ENCODE results near the gene ANKRD6.

Gene ANKRD6

DNA sequence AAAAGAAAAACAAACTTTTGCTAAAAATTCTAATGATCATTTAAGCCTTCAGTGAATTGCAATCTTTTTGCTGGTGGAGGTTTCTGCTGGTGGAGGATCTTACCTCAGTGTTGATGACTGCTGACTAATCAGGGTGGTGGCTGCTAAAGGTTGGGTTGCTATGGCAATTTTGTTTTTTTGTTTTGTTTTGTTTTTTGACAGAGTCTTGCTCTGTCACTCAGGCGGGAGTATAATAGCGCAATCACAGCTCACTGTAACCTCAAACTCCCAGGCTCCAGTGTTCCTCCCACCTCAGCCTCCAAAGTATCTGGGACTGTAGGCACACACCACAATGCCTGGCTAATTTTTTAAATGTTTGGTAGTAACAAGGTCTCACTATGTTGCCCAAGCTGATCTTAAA, 94.7 kb downstream of the ANKRD6 start:
- Histone ChIP-seq H3F3A (ENCODE audit: insufficient read depth) (no peaks in the 10 kb centered on the region), H2AFZ (ENCODE audit: low read depth, low read length, severe bottlenecking) (no peak overlapping the region), H3K9me2 (replicated peaks; ENCODE audit: insufficient read depth, low read length) (no peaks in the 10 kb centered on the region), H3K79me2 (ENCODE audit: insufficient read depth, low read length) (no peaks in the 10 kb centered on the region), H3K4me2 (ENCODE audit: low read depth, low read length, poor library complexity, severe bottlenecking) (no peak overlapping the region), H3K9ac (ENCODE audit: low read length) (no peak overlapping the region), H4K20me1 (ENCODE audit: low read depth, low read length) (no peaks in the 10 kb centered on the region), H3K27ac (ENCODE audit: low read depth, low read length) (no peak overlapping the region), H3K4me3 (ENCODE audit: insufficient read depth, low read length, poor library complexity, severe bottlenecking) (no peak overlapping the region), H3K27me3 (ENCODE audit: low read length) (no peaks in the 10 kb centered on the region), H3K36me3 (ENCODE audit: low read length) (no peaks in the 10 kb centered on the region), H3K9me3 (ENCODE audit: insufficient read depth, low read length) (no peaks in the 10 kb centered on the region)
- TF ChIP-seq, protein P1, sequence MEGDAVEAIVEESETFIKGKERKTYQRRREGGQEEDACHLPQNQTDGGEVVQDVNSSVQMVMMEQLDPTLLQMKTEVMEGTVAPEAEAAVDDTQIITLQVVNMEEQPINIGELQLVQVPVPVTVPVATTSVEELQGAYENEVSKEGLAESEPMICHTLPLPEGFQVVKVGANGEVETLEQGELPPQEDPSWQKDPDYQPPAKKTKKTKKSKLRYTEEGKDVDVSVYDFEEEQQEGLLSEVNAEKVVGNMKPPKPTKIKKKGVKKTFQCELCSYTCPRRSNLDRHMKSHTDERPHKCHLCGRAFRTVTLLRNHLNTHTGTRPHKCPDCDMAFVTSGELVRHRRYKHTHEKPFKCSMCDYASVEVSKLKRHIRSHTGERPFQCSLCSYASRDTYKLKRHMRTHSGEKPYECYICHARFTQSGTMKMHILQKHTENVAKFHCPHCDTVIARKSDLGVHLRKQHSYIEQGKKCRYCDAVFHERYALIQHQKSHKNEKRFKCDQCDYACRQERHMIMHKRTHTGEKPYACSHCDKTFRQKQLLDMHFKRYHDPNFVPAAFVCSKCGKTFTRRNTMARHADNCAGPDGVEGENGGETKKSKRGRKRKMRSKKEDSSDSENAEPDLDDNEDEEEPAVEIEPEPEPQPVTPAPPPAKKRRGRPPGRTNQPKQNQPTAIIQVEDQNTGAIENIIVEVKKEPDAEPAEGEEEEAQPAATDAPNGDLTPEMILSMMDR (IDR thresholded peaks at IDR 0.05; ENCODE audit: insufficient read depth, low read length, poor library complexity, severe bottlenecking) = no peak
- TF ChIP-seq EZH2phosphoT487 (conservative IDR thresholded peaks at IDR 0.05; ENCODE audit: low read length) = no peak

DNA sequence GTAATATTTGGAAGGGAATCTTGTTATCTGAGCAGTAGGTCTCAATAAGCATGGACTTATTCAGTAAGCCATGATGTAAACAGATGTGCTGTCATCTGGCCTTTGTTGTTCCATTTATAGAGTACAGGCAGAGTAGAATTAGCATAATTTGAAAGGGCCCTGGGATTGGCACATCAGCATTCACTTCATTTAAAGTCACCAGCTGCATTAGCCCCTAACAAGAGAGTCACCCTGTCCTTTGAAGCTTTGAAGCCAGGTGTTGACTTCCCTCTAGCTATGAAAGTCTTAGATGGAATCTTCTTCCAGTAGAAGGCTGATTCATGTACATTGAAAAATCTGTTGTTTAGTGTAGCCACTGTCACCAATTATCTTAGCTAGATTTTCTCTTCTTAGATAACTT, 95.9 kb downstream of the ANKRD6 start:
- H3K27ac ChIP-seq (ENCODE audit: low read depth, low read length) = no peak overlapping the region
- no peaks in the 10 kb centered on the region for H3K27me3 ChIP-seq (ENCODE audit: low read length)
- H3K9ac ChIP-seq (ENCODE audit: low read length) = no peak overlapping the region
- no peak overlapping the region for H3K4me3 ChIP-seq (ENCODE audit: insufficient read depth, low read length, poor library complexity, severe bottlenecking)
- TF ChIP-seq, protein P1 (IDR thresholded peaks at IDR 0.05; ENCODE audit: insufficient read depth, low read length, poor library complexity, severe bottlenecking) = no peak
- no peak for TF ChIP-seq EZH2phosphoT487 (conservative IDR thresholded peaks at IDR 0.05; ENCODE audit: low read length)
- no peaks in the 10 kb centered on the region for H3K36me3 ChIP-seq (ENCODE audit: low read length)
- no peaks in the 10 kb centered on the region for H3K9me2 ChIP-seq (replicated peaks; ENCODE audit: insufficient read depth, low read length)
- no peaks in the 10 kb centered on the region for H3K9me3 ChIP-seq (ENCODE audit: insufficient read depth, low read length)
- H3F3A ChIP-seq (ENCODE audit: insufficient read depth) = no peaks in the 10 kb centered on the region
- no peak overlapping the region for H3K4me2 ChIP-seq (ENCODE audit: low read depth, low read length, poor library complexity, severe bottlenecking)
- no peak overlapping the region for H2AFZ ChIP-seq (ENCODE audit: low read depth, low read length, severe bottlenecking)
- no peaks in the 10 kb centered on the region for H4K20me1 ChIP-seq (ENCODE audit: low read depth, low read length)
- H3K79me2 ChIP-seq (ENCODE audit: insufficient read depth, low read length) = no peaks in the 10 kb centered on the region

DNA sequence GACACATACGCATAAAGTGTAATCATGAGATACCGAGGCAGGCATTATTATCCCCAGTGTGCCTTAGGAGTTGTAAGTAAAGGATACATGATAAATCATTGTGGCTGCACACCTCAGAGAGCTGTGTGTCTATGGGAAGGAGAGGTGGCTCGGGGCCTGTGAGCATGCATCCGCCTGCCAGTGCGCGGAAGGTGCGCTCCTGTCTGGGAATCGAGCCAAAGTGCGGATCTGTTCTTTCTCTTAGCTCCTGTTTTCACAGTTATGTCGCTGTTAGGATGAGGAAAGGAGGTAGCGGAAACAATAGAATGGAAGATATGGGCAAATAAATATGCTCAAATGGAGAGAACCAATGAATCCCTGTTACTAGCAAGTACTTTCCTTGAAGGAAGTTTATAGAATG, 98.0 kb downstream of the ANKRD6 start:
- Histone ChIP-seq H3K27ac (ENCODE audit: low read depth, low read length) (no peak overlapping the region), H4K20me1 (ENCODE audit: low read depth, low read length) (no peaks in the 10 kb centered on the region), H3K36me3 (ENCODE audit: low read length) (no peaks in the 10 kb centered on the region), H3K4me2 (ENCODE audit: low read depth, low read length, poor library complexity, severe bottlenecking) (no peak overlapping the region), H3K9me2 (replicated peaks; ENCODE audit: insufficient read depth, low read length) (no peaks in the 10 kb centered on the region), H3K27me3 (ENCODE audit: low read length) (no peaks in the 10 kb centered on the region), H3K4me3 (ENCODE audit: insufficient read depth, low read length, poor library complexity, severe bottlenecking) (no peak overlapping the region), H3K9me3 (ENCODE audit: insufficient read depth, low read length) (no peaks in the 10 kb centered on the region), H3K9ac (ENCODE audit: low read length) (no peak overlapping the region), H3K79me2 (ENCODE audit: insufficient read depth, low read length) (no peaks in the 10 kb centered on the region), H2AFZ (ENCODE audit: low read depth, low read length, severe bottlenecking) (no peak overlapping the region), H3F3A (ENCODE audit: insufficient read depth) (no peaks in the 10 kb centered on the region)
- no peak for TF ChIP-seq EZH2phosphoT487 (conservative IDR thresholded peaks at IDR 0.05; ENCODE audit: low read length)
- TF ChIP-seq, protein P1 (IDR thresholded peaks at IDR 0.05; ENCODE audit: insufficient read depth, low read length, poor library complexity, severe bottlenecking) = no peak
